Measurements from ENCODE around the gene INSR.

The INSR gene

DNA sequence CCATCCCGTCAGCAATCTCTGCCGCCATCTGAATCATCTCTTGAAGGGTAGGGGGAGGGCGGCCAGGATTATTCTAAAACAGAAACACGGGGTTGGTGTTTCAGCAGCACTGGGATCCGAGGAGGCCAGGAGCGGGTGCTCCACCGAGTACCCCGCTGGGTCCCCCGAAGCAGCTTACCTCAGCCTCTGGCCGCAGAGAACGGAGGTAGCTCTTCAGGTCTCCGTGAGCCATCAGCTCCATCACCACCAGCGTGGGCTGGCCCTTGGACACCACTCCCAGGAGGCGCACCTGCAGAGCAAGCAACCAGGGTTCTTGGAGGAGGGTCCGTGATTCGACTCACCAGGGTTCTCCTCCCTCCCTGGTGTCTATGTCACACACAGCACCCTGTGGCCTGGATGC lies 171.5 kb downstream of the INSR start:
- TF ChIP-seq CTCF (IDR thresholded peaks at IDR 0.05; ENCODE audit: low read depth, low read length): no peak
- no peak for DNase-seq (ENCODE audit: low read depth in 2 of 2)
- no peak overlapping the region for H3K4me3 ChIP-seq (replicated peaks in 1 of 2; ENCODE audit: low read depth in 2 of 2, low read length in 2 of 2)

GRCh38 chr19:7120499-7120898 lies 173.7 kb downstream of the INSR start:
- no peak overlapping the region for H3K4me3 ChIP-seq (replicated peaks in 1 of 2; ENCODE audit: low read depth in 2 of 2, low read length in 2 of 2)
- no peak for DNase-seq (ENCODE audit: low read depth in 2 of 2)
- no peak for TF ChIP-seq CTCF (IDR thresholded peaks at IDR 0.05; ENCODE audit: low read depth, low read length)

- DNase-seq (ENCODE audit: low read depth in 2 of 2): no peak
- no peak for TF ChIP-seq CTCF (IDR thresholded peaks at IDR 0.05; ENCODE audit: low read depth, low read length)
- H3K4me3 ChIP-seq (replicated peaks in 1 of 2; ENCODE audit: low read depth in 2 of 2, low read length in 2 of 2): no peak overlapping the region
These were observed 174.6 kb downstream of the INSR start for GRCh38 chr19:7119582-7119981.

- H3K4me3 ChIP-seq (replicated peaks in 1 of 2; ENCODE audit: low read depth in 2 of 2, low read length in 2 of 2): no peak overlapping the region
- no peak for DNase-seq (ENCODE audit: low read depth in 2 of 2)
- no peak for TF ChIP-seq CTCF (IDR thresholded peaks at IDR 0.05; ENCODE audit: low read depth, low read length)
These were observed 177.0 kb downstream of the INSR start for GRCh38 chr19:7117248-7117647.

DNA sequence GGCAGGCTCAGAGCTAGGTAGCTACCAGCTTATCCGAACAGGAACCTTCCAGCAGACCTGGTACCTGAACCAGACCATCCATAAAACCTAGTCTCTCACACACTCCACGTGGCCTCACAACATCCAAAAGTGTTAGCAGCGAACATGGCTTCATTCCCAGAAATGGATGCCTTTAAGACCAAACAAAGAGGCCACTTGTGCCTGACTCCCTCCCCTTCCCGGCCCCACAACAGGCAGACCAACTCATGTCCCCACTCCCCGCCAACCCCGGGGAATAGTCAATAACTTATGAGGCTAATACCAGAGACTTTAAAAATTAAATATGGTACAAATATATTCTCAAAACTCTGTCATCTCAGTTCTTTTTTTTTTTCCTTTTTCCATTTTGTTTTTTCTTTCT lies 178.5 kb downstream of the INSR start:
- H3K4me3 ChIP-seq (replicated peaks in 1 of 2; ENCODE audit: low read depth in 2 of 2, low read length in 2 of 2): no peak overlapping the region
- no peak for DNase-seq (ENCODE audit: low read depth in 2 of 2)
- TF ChIP-seq CTCF (IDR thresholded peaks at IDR 0.05; ENCODE audit: low read depth, low read length): no peak

DNA sequence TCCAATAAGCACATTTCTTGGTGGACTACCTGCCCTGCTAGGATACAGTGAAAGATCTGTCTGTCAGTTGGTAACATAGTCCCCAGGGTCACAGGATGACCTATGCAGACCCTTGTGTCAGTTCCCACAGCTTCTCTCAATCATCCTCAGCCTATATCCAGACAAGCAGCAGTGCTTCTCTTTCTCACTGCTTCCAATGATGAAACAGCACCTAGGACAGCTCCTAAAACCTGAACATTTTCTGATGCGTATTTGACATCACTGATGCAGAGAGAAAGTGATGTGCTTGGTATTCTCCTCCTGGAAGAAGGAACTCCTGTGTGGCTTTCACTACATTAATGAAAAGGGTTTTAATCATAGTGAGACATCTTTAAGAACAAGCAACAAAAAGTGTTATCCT lies 181.0 kb downstream of the INSR start:
- no peak for DNase-seq (ENCODE audit: low read depth in 2 of 2)
- H3K4me3 ChIP-seq (replicated peaks in 1 of 2; ENCODE audit: low read depth in 2 of 2, low read length in 2 of 2): no peak overlapping the region
- no peak for TF ChIP-seq CTCF (IDR thresholded peaks at IDR 0.05; ENCODE audit: low read depth, low read length)

DNA sequence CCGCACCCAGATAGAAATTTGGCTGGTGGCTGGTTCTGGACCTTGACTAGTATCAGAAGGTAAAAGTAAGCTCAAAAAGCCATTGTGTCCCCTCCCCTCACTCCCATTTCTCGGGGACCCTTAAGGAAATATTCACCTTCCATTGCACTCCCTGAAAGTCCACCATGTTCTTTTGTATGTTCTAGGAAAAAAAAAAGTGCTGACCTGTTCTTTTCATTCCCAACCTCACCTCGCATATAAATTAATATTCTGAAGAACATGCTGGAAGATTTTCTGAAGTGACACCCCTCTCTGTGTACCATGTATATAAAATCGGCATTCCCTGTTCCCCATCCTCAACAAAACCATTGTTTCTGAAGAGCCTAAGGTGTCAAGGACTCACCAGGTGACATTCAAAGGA lies 181.5 kb downstream of the INSR start:
- no peak for TF ChIP-seq CTCF (IDR thresholded peaks at IDR 0.05; ENCODE audit: low read depth, low read length)
- no peak overlapping the region for H3K4me3 ChIP-seq (replicated peaks in 1 of 2; ENCODE audit: low read depth in 2 of 2, low read length in 2 of 2)

More for the DNA sequence above, 181.5 kb downstream of the INSR start:
- no peak for DNase-seq (ENCODE audit: low read depth in 2 of 2)
